SH-SY5Y (cell line): Measurements from ENCODE around the gene RRP8.

Experiments
- GATA2 ChIP-seq: IDR thresholded peaks from 2 replicates; pipeline ENCODE4 v1.6.1; 2011; ENCODE audit warnings: mild to moderate bottlenecking, low read depth, low read length
- GATA3 ChIP-seq: IDR thresholded peaks from 2 replicates; pipeline ENCODE4 v1.6.1; 2011; ENCODE audit warnings: low read depth, mild to moderate bottlenecking, low read length, moderate library complexity

DNA sequence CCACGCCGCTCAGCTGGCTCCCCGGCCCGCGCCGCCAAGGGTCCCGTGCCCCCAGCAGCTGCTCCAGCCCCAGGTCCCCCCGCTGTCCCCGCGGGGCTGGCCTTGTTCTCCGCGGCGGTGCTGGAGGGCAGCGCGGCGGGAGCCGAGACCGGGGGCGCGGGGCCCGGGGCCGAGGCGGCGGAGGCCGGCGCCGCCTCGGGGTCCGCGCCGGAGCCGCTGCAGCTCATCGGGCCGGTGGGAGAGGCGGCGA is 8.5 kb upstream of the RRP8 start:
- TF ChIP-seq GATA2 (no peak), GATA3 (no peak)
